H9 (cell line): ENCODE results near the gene MARCOL. TPM values are rescaled to one million over a fixed set of nuclear protein-coding genes. Genes with fewer than 3 reads are reported as not detected.

Experiments
- DNase-seq: peaks from one replicate; pipeline ENCODE4 v3.0.0-alpha.2; 2017
- H2AFZ ChIP-seq: one replicate; pipeline ENCODE4 v1.6.1; 2013; ENCODE audit warnings: mild to moderate bottlenecking, low read length, control low read depth, moderate library complexity
- H2AK5ac ChIP-seq: 2 replicates; pipeline ENCODE4 v1.6.1; 2013; ENCODE audit warnings: low read length, control low read depth, mixed read lengths; ENCODE audit not compliant: insufficient read length
- H2BK120ac ChIP-seq: one replicate; pipeline ENCODE4 v1.6.1; 2013; ENCODE audit warnings: low read depth, mild to moderate bottlenecking, low read length, control low read depth, inconsistent platforms; ENCODE audit not compliant: poor library complexity, severe bottlenecking
- H2BK12ac ChIP-seq: 2 replicates; pipeline ENCODE4 v1.6.1; 2013; ENCODE audit warnings: low read length, control low read depth, mixed read lengths, low read depth; ENCODE audit not compliant: insufficient read length
- H2BK15ac ChIP-seq: 2 replicates; pipeline ENCODE4 v1.6.1; 2013; ENCODE audit warnings: low read depth, low read length, control low read depth
- H2BK20ac ChIP-seq: one replicate; pipeline ENCODE4 v1.6.1; 2013; ENCODE audit warnings: low read depth, mild to moderate bottlenecking, low read length, control low read depth, inconsistent platforms; ENCODE audit not compliant: poor library complexity, severe bottlenecking
- H2BK5ac ChIP-seq: 2 replicates; pipeline ENCODE4 v1.6.1; 2013; ENCODE audit warnings: low read length, control low read depth, mixed read lengths; ENCODE audit not compliant: insufficient read length
- H3K14ac ChIP-seq: 2 replicates; pipeline ENCODE4 v1.6.1; 2013; ENCODE audit warnings: low read length, control low read depth; ENCODE audit not compliant: insufficient read depth
- H3K18ac ChIP-seq: 2 replicates; pipeline ENCODE4 v1.6.1; 2013; ENCODE audit warnings: low read depth, mild to moderate bottlenecking, mixed read lengths, low read length, control low read depth; ENCODE audit not compliant: insufficient read length
- H3K23ac ChIP-seq: 2 replicates; pipeline ENCODE4 v1.6.1; 2013; ENCODE audit warnings: low read length, control low read depth, mixed read lengths, low read depth; ENCODE audit not compliant: insufficient read length
- H3K23me2 ChIP-seq: 2 replicates; pipeline ENCODE4 v1.6.1; 2013; ENCODE audit warnings: low read depth, mild to moderate bottlenecking, mixed read lengths, low read length, control low read depth; ENCODE audit not compliant: insufficient read length, poor library complexity, severe bottlenecking
- H3K27ac ChIP-seq: 2 replicates; pipeline ENCODE4 v1.5.1; 2013; ENCODE audit warnings: low read length, control low read depth, mixed read lengths, low read depth; ENCODE audit not compliant: insufficient read length
- H3K27me3 ChIP-seq: 2 replicates; pipeline ENCODE4 v1.6.1; 2013; ENCODE audit warnings: low read length, control low read depth, inconsistent platforms; ENCODE audit not compliant: insufficient read depth
- H3K4ac ChIP-seq: 2 replicates; pipeline ENCODE4 v1.6.1; 2013; ENCODE audit warnings: low read depth, mild to moderate bottlenecking, control low read depth, inconsistent platforms, low read length, moderate library complexity
- H3K4me1 ChIP-seq: 2 replicates; pipeline ENCODE4 v1.6.1; 2013; ENCODE audit warnings: low read length, control low read depth, inconsistent platforms; ENCODE audit not compliant: insufficient read depth
- H3K4me2 ChIP-seq: 2 replicates; pipeline ENCODE4 v1.6.1; 2013; ENCODE audit warnings: low read length, control low read depth, mixed read lengths; ENCODE audit not compliant: insufficient read length, insufficient read depth
- H3K56ac ChIP-seq: 2 replicates; pipeline ENCODE4 v1.6.1; 2013; ENCODE audit warnings: low read depth, mild to moderate bottlenecking, mixed read lengths, low read length, control low read depth; ENCODE audit not compliant: insufficient read length
- H3K79me1 ChIP-seq: 2 replicates; pipeline ENCODE4 v1.6.1; 2013; ENCODE audit warnings: low read depth, mild to moderate bottlenecking, moderate library complexity, low read length, control low read depth, inconsistent platforms; ENCODE audit not compliant: insufficient read depth, poor library complexity, severe bottlenecking
- H3K79me2 ChIP-seq: 2 replicates; pipeline ENCODE4 v1.6.1; 2013; ENCODE audit warnings: low read length, control low read depth, inconsistent platforms; ENCODE audit not compliant: insufficient read depth
- H3K9ac ChIP-seq: 2 replicates; pipeline ENCODE4 v1.6.1; 2013; ENCODE audit warnings: low read length, control low read depth, mixed read lengths; ENCODE audit not compliant: insufficient read length; ENCODE audit errors: extremely low read depth
- H3K9me3 ChIP-seq: one replicate; pipeline ENCODE4 v1.6.1; 2013; ENCODE audit warnings: low read depth, low read length, inconsistent platforms; ENCODE audit not compliant: control insufficient read depth
- H3T11ph ChIP-seq: one replicate; pipeline ENCODE4 v1.6.1; 2013; ENCODE audit warnings: mild to moderate bottlenecking, low read length, control low read depth, inconsistent platforms
- H4K20me1 ChIP-seq: one replicate; pipeline ENCODE4 v1.6.1; 2013; ENCODE audit not compliant: control insufficient read depth, insufficient read length, insufficient read depth
- H4K5ac ChIP-seq: 2 replicates; pipeline ENCODE4 v1.6.1; 2013; ENCODE audit warnings: low read depth, mild to moderate bottlenecking, mixed read lengths, low read length, control low read depth; ENCODE audit not compliant: insufficient read length
- H4K8ac ChIP-seq: replicated peaks from 2 replicates; pipeline ENCODE4 v1.6.1; 2013; ENCODE audit warnings: low read length, control low read depth, mixed read lengths, low read depth; ENCODE audit not compliant: insufficient read length
- H4K91ac ChIP-seq: 2 replicates; pipeline ENCODE4 v1.6.1; 2013; ENCODE audit warnings: low read depth, mild to moderate bottlenecking, moderate library complexity, mixed read lengths, low read length, control low read depth; ENCODE audit not compliant: insufficient read length
- H3K27ac Mint-ChIP-seq, 3 experiments: 2 replicates in 2 of 3; 3 replicates in 1 of 3; pipeline ENCODE4 v1.8.0; 2020 to 2021; ENCODE audit warnings: mixed read lengths in 3 of 3, mild to moderate bottlenecking in 1 of 3, moderate library complexity in 1 of 3
- H3K27me3 Mint-ChIP-seq: 2 replicates; pipeline ENCODE4 v1.8.0; 2021; ENCODE audit warnings: low read depth, mild to moderate bottlenecking, moderate library complexity, mixed read lengths
- H3K36me3 Mint-ChIP-seq, 3 experiments: 2 replicates in 2 of 3; 3 replicates in 1 of 3; pipeline ENCODE4 v1.8.0; 2020 to 2021; ENCODE audit warnings: low read depth in 3 of 3, mixed read lengths in 3 of 3; ENCODE audit not compliant: insufficient read depth in 1 of 3
- H3K4me1 Mint-ChIP-seq, 2 experiments: 2 replicates each; pipeline ENCODE4 v1.8.0; 2020; ENCODE audit warnings: mixed read lengths in 2 of 2
- H3K4me3 Mint-ChIP-seq, 2 experiments: 2 replicates in 1 of 2; 3 replicates in 1 of 2; pipeline ENCODE4 v1.8.0; 2020 to 2021; ENCODE audit warnings: mild to moderate bottlenecking in 2 of 2, mixed read lengths in 2 of 2, moderate library complexity in 1 of 2
- H3K9me3 Mint-ChIP-seq, 2 experiments: 2 replicates in 1 of 2; 3 replicates in 1 of 2; pipeline ENCODE4 v1.8.0; 2020; ENCODE audit warnings: mild to moderate bottlenecking in 2 of 2, mixed read lengths in 2 of 2, moderate library complexity in 1 of 2
- CTCF ChIP-seq: fragments of 200-600 bp; sonication (generic); conservative IDR thresholded peaks from 3 replicates; pipeline ENCODE4 v1.8.0; 2021; ENCODE audit warnings: antibody characterized with exemption, mild to moderate bottlenecking
- WGBS: extraction: QIAGEN DNeasy Blood & Tissue Kit; methylation state at CpG from one replicate; pipeline ENCODE4 v1.1.7; 2013; ENCODE audit warnings: missing lambda C conversion rate, low lambda C conversion rate, mixed read lengths; ENCODE audit not compliant: insufficient read length; ENCODE audit errors: extremely low coverage; 5-methylcytosine and 5-hydroxymethylcytosine counted together
- total RNA-seq: library from RNA; stranded (reverse); gene quantifications from 2 replicates; pipeline ENCODE4 v1.2.1, GENCODE V29; 2021

Gene MARCOL
- total RNA-seq, 1 experiment from 2014 or later: not detected

GRCh38 chr5:148237785-148238417, 424 bp upstream of the MARCOL start:
- Mint-ChIP-seq H3K27ac (no peak overlapping the region), H3K4me3 (no peak overlapping the region), H3K27me3 (peaks cover 9% of the 10 kb centered on the region), H3K36me3 (no peaks in the 10 kb centered on the region), H3K4me1 (no peaks in the 10 kb centered on the region), H3K9me3 (no peaks in the 10 kb centered on the region)
- Histone ChIP-seq H3K14ac (no peak overlapping the region), H2BK5ac (no peak overlapping the region), H2AK5ac (no peak overlapping the region), H3K79me1 (no peaks in the 10 kb centered on the region), H2BK20ac (no peak overlapping the region), H4K20me1 (no peaks in the 10 kb centered on the region), H3K79me2 (no peaks in the 10 kb centered on the region), H3K27me3 (no peaks in the 10 kb centered on the region), H3K18ac (no peak overlapping the region), H4K91ac (no peak overlapping the region), H3K4ac (no peak overlapping the region), H3K56ac (no peak overlapping the region), H2BK12ac (no peak overlapping the region), H3K4me1 (no peaks in the 10 kb centered on the region), H4K5ac (no peak overlapping the region), H3K9me3 (no peaks in the 10 kb centered on the region), H3K23me2 (no peaks in the 10 kb centered on the region), H3K27ac (no peak overlapping the region), H3K4me2 (no peak overlapping the region), H3K9ac (no peak overlapping the region), H4K8ac (no peak overlapping the region), H2AFZ (no peak overlapping the region), H3T11ph (no peak overlapping the region), H2BK15ac (no peak overlapping the region), H2BK120ac (no peak overlapping the region), H3K23ac (no peak overlapping the region)
- TF ChIP-seq CTCF: no peak
- no CpG with 5 or more reads among the region's 4 CpGs for WGBS
- no peak for DNase-seq
